CD14-positive monocyte (primary cell): Measurements from ENCODE around the gene KIAA1191. TPM values are rescaled to one million over a fixed set of nuclear protein-coding genes. Genes with fewer than 3 reads are reported as not detected.

Experiments
- DNase-seq, 3 donors: peaks; one replicate each; pipeline ENCODE4 v3.0.0-alpha.2; 2011 to 2022
- H2AFZ ChIP-seq: 2 replicates; pipeline ENCODE4 v1.6.0; 2012; ENCODE audit warnings: mild to moderate bottlenecking, low read depth, low read length, inconsistent platforms; ENCODE audit not compliant: insufficient read depth, poor library complexity, severe bottlenecking
- H3K27ac ChIP-seq, 2 donors: 1 replicate in 1 of 2; 2 replicates in 1 of 2; pipeline ENCODE4 v1.5.1; 2012 to 2013; ENCODE audit warnings: low read length in 2 of 2, control low read depth in 1 of 2, inconsistent platforms in 1 of 2, low read depth in 1 of 2, mild to moderate bottlenecking in 1 of 2
- H3K27me3 ChIP-seq, 2 donors: one replicate each; pipeline versions ENCODE4 v1.6.0 to v1.6.1; 2011 to 2013; ENCODE audit warnings: low read length in 2 of 2; ENCODE audit not compliant: control insufficient read depth in 2 of 2, insufficient read depth in 2 of 2
- H3K36me3 ChIP-seq, 2 donors: replicated peaks in 1 of 2; 1 replicate in 1 of 2; 2 replicates in 1 of 2; pipeline versions ENCODE4 v1.5.1 to v1.6.1; 2012 to 2013; ENCODE audit warnings: low read length in 2 of 2, control low read depth in 1 of 2, inconsistent platforms in 1 of 2, mild to moderate bottlenecking in 1 of 2; ENCODE audit not compliant: insufficient read depth in 2 of 2, control insufficient read depth in 1 of 2
- H3K4me1 ChIP-seq, 2 donors: 1 replicate in 1 of 2; 2 replicates in 1 of 2; pipeline versions ENCODE4 v1.5.1 to v1.6.1; 2012 to 2013; ENCODE audit warnings: low read length in 2 of 2, control low read depth in 1 of 2, inconsistent platforms in 1 of 2, mild to moderate bottlenecking in 1 of 2, moderate library complexity in 1 of 2; ENCODE audit not compliant: insufficient read depth in 2 of 2, control insufficient read depth in 1 of 2
- H3K4me2 ChIP-seq: replicated peaks from 2 replicates; pipeline ENCODE3; 2012; ENCODE audit warnings: low read length, moderate library complexity, mild to moderate bottlenecking; ENCODE audit not compliant: poor library complexity, severe bottlenecking; ENCODE audit errors: extremely low read depth
- H3K4me3 ChIP-seq, 3 experiments: fragments of 200-600 bp in 1 of 3; sonication (generic) in 1 of 3; replicated peaks in 1 of 3; 1 replicate in 2 of 3; 2 replicates in 1 of 3; pipeline ENCODE4 v1.5.1; 2011 to 2013; ENCODE audit warnings: low read length in 3 of 3, mild to moderate bottlenecking in 3 of 3, control low read depth in 2 of 3, low read depth in 2 of 3, inconsistent platforms in 1 of 3, moderate library complexity in 1 of 3
- H3K79me2 ChIP-seq: 2 replicates; pipeline ENCODE4 v1.6.0; 2012; ENCODE audit warnings: mild to moderate bottlenecking, control low read depth, inconsistent platforms, low read length, moderate library complexity; ENCODE audit not compliant: insufficient read depth
- H3K9ac ChIP-seq: 2 replicates; pipeline ENCODE4 v1.6.0; 2017; ENCODE audit warnings: low read length, mild to moderate bottlenecking; ENCODE audit not compliant: insufficient read depth, poor library complexity, severe bottlenecking
- H3K9me3 ChIP-seq, 2 donors: replicated peaks in 1 of 2; 1 replicate in 1 of 2; 2 replicates in 1 of 2; pipeline versions ENCODE4 v1.5.1 to v1.6.1; 2012 to 2013; ENCODE audit warnings: low read length in 2 of 2, control low read depth in 1 of 2; ENCODE audit not compliant: control insufficient read depth in 1 of 2, insufficient read depth in 1 of 2
- H4K20me1 ChIP-seq: 2 replicates; pipeline ENCODE4 v1.6.0; 2012; ENCODE audit warnings: mild to moderate bottlenecking, low read length, control low read depth, moderate library complexity; ENCODE audit not compliant: insufficient read depth
- H3K27ac Mint-ChIP-seq, 7 donors: one replicate each; pipeline ENCODE4 v1.8.0; 2020; ENCODE audit warnings: mild to moderate bottlenecking in 7 of 7, mixed read lengths in 7 of 7, moderate library complexity in 6 of 7, inconsistent platforms in 2 of 7
- H3K27me3 Mint-ChIP-seq, 3 donors: one replicate each; pipeline ENCODE4 v1.8.0; 2021 to 2022; ENCODE audit warnings: low read depth in 3 of 3, mild to moderate bottlenecking in 3 of 3, mixed read lengths in 3 of 3, moderate library complexity in 3 of 3, inconsistent platforms in 1 of 3
- H3K36me3 Mint-ChIP-seq, 2 donors: one replicate each; pipeline ENCODE4 v1.8.0; 2020; ENCODE audit warnings: mixed read lengths in 2 of 2, inconsistent platforms in 1 of 2, mild to moderate bottlenecking in 1 of 2
- H3K4me1 Mint-ChIP-seq: one replicate; pipeline ENCODE4 v1.8.0; 2020; ENCODE audit warnings: mild to moderate bottlenecking, mixed read lengths
- H3K4me3 Mint-ChIP-seq, 2 donors: one replicate each; pipeline ENCODE4 v1.8.0; 2020; ENCODE audit warnings: mild to moderate bottlenecking in 2 of 2, mixed read lengths in 2 of 2, moderate library complexity in 1 of 2
- H3K9me3 Mint-ChIP-seq, 7 donors: one replicate each; pipeline ENCODE4 v1.8.0; 2020 to 2022; ENCODE audit warnings: mixed read lengths in 7 of 7, mild to moderate bottlenecking in 6 of 7, moderate library complexity in 6 of 7, inconsistent platforms in 2 of 7
- WGBS: methylation state at CpG from one replicate; pipeline ENCODE4 v1.1.5; 2013; ENCODE audit warnings: missing lambda C conversion rate; ENCODE audit not compliant: insufficient coverage; 5-methylcytosine and 5-hydroxymethylcytosine counted together
- intact Hi-C, 2 donors: fragments of 100-400 bp; cut with micrococcal nuclease; formaldehyde crosslinking; loops; one replicate each; pipeline versions ENCODE4 v1.15.0 to v1.15.1; 2023
- polyA plus RNA-seq, 3 donors: library from polyadenylated mRNA; depleted of rRNA in 1 of 3; unstranded in 2 of 3; stranded (reverse) in 1 of 3; fragments of 300-500 nt in 2 of 3; fragments of >200 nt in 1 of 3; fragmentation: Illumina TruSeq in 2 of 3; gene quantifications; 1 replicate in 2 of 3; 2 replicates in 1 of 3; pipeline ENCODE4 v1.2.3, GENCODE V29; 2012 to 2021
- TF ChIP-seq, protein P1 (sequence below): fragments of 200-600 bp; IDR thresholded peaks from one replicate; pipeline ENCODE4 v1.8.0; 2022; ENCODE audit warnings: antibody characterized with exemption, mild to moderate bottlenecking

KIAA1191 gene
- polyA plus RNA-seq, 3 donors = 32.3 to 36.4 (median 32.5) TPM

GRCh38 chr5:176391999-176392398 lies 30.4 kb upstream of the KIAA1191 start:
- Histone ChIP-seq H2AFZ (no peak overlapping the region), H4K20me1 (peaks cover 2% of the 10 kb centered on the region), H3K4me3 (no peak overlapping the region), H3K9me3 (no peaks in the 10 kb centered on the region), H3K4me1 (peaks cover 34 to 40% of the 10 kb centered on the region in 2 donors), H3K79me2 (peaks cover 28% of the 10 kb centered on the region), H3K4me2 (no peak overlapping the region), H3K27ac (peak overlapping the region; percentile 27 to 69), H3K36me3 (peaks cover 18 to 60% of the 10 kb centered on the region in 2 donors), H3K9ac (no peak overlapping the region), H3K27me3 (no peaks in the 10 kb centered on the region)
- intact Hi-C loops = no loop called here
- Mint-ChIP-seq H3K9me3 (no peaks in the 10 kb centered on the region), H3K4me1 (peaks cover 35% of the 10 kb centered on the region), H3K36me3 (peaks cover 28 to 60% of the 10 kb centered on the region in 2 donors), H3K27ac (peak overlapping the region in 6 of 7 donors; percentile 15 to 73 (median 64)), H3K27me3 (peaks cover 0 to 3% (median 1%) of the 10 kb centered on the region in 3 donors), H3K4me3 (no peak overlapping the region)
- TF ChIP-seq, protein P1, sequence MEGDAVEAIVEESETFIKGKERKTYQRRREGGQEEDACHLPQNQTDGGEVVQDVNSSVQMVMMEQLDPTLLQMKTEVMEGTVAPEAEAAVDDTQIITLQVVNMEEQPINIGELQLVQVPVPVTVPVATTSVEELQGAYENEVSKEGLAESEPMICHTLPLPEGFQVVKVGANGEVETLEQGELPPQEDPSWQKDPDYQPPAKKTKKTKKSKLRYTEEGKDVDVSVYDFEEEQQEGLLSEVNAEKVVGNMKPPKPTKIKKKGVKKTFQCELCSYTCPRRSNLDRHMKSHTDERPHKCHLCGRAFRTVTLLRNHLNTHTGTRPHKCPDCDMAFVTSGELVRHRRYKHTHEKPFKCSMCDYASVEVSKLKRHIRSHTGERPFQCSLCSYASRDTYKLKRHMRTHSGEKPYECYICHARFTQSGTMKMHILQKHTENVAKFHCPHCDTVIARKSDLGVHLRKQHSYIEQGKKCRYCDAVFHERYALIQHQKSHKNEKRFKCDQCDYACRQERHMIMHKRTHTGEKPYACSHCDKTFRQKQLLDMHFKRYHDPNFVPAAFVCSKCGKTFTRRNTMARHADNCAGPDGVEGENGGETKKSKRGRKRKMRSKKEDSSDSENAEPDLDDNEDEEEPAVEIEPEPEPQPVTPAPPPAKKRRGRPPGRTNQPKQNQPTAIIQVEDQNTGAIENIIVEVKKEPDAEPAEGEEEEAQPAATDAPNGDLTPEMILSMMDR = no peak
- WGBS = no CpG with 5 or more reads among the region's 4 CpGs
- peak in 1 of 3 donors; percentile 7 for DNase-seq

DNA sequence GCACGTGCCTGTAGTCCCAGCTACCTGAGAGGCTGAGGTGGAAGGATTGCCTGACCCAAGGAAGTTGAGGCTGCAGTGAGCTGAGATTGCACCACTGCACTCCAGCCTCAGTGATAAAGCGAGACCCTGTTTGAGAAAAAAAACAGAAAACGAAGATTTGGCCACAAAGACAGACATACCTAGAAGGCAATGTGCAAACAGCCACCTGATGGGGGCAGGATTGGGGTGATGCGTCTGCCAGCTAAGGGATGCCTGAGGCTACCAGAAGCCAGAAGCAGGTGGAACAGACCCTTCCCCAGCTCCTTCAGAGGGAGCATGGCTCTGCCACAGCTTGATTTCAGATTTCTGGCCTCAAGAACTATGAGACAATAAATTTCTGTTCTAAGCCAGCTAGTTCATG lies 29.9 kb upstream of the KIAA1191 start:
- no peak for DNase-seq
- Mint-ChIP-seq H3K4me1 (peaks cover 41% of the 10 kb centered on the region), H3K4me3 (no peak overlapping the region)

More for the DNA sequence above, 29.9 kb upstream of the KIAA1191 start:
- H3K9ac ChIP-seq = no peak overlapping the region
- no peak overlapping the region for H3K4me2 ChIP-seq
- no peaks in the 10 kb centered on the region for H3K27me3 ChIP-seq
- H4K20me1 ChIP-seq = peaks cover 6% of the 10 kb centered on the region
- WGBS = 92% methylated on average over 4 of the region's 4 CpGs
- H3K9me3 Mint-ChIP-seq = no peaks in the 10 kb centered on the region
- H3K36me3 Mint-ChIP-seq = peaks cover 26 to 60% of the 10 kb centered on the region in 2 donors
- peak overlapping the region in 6 of 7 donors; percentile 5 to 72 (median 54) for H3K27ac Mint-ChIP-seq
- H3K36me3 ChIP-seq = peaks cover 13 to 58% of the 10 kb centered on the region in 2 donors
- peak overlapping the region in 1 of 2 donors; percentile 69 for H3K27ac ChIP-seq
- TF ChIP-seq, protein P1 = no peak
- intact Hi-C loops = no loop called here
- no peak overlapping the region for H2AFZ ChIP-seq
- H3K27me3 Mint-ChIP-seq = no peaks in the 10 kb centered on the region
- peaks cover 33% of the 10 kb centered on the region for H3K79me2 ChIP-seq
- peaks cover 34 to 45% of the 10 kb centered on the region in 2 donors for H3K4me1 ChIP-seq
- no peak overlapping the region for H3K4me3 ChIP-seq
- no peaks in the 10 kb centered on the region for H3K9me3 ChIP-seq
